ENCODE measurements around the gene SLC29A4. TPM values are rescaled to one million over a fixed set of nuclear protein-coding genes. Genes with fewer than 3 reads are reported as not detected.
"Not testable (repeated sequence)": the region's sequence is repeated elsewhere in the genome, so short reads cannot be mapped to it uniquely, and the experiment has no call there.

SLC29A4 gene
- total RNA-seq, 1 donor from 2014 or later = 3.2 TPM

- H3K4me1 ChIP-seq = no peaks in the 10 kb centered on the region
- H3K4me3 ChIP-seq = no peak overlapping the region
- H3K27ac ChIP-seq = no peak overlapping the region
- no peaks in the 10 kb centered on the region for H3K27me3 ChIP-seq
- H3K9me3 ChIP-seq = no peaks in the 10 kb centered on the region
- no peak for DNase-seq (ENCODE audit: low spot score in 2 of 2)
- no peak for TF ChIP-seq CTCF (IDR thresholded peaks at IDR 0.05)
- H3K36me3 ChIP-seq = no peaks in the 10 kb centered on the region
- intact Hi-C loops (cut with DNase I) = no loop called here
Observed at GRCh38 chr7:5266191-5267028, 16.3 kb upstream of the SLC29A4 start.

- DNase-seq (ENCODE audit: low spot score in 2 of 2); intact Hi-C loops (cut with DNase I); H3K27me3 ChIP-seq; H3K4me1 ChIP-seq; H3K27ac ChIP-seq; H3K9me3 ChIP-seq; H3K4me3 ChIP-seq; H3K36me3 ChIP-seq: not testable (repeated sequence)
Observed at GRCh38 chr7:5267829-5268228, 14.9 kb upstream of the SLC29A4 start.

GRCh38 chr7:5269992-5270657 lies 12.6 kb upstream of the SLC29A4 start:
- H3K27ac ChIP-seq; H3K36me3 ChIP-seq; H3K4me1 ChIP-seq; H3K27me3 ChIP-seq; intact Hi-C loops (cut with DNase I); H3K4me3 ChIP-seq; H3K9me3 ChIP-seq; DNase-seq (ENCODE audit: low spot score in 2 of 2): not testable (repeated sequence)

- H3K9me3 ChIP-seq = no peaks in the 10 kb centered on the region
- TF ChIP-seq CTCF (IDR thresholded peaks at IDR 0.05) = no peak
- H3K36me3 ChIP-seq = no peaks in the 10 kb centered on the region
- intact Hi-C loops (cut with DNase I) = no loop called here
- DNase-seq (ENCODE audit: low spot score in 2 of 2) = no peak
- no peaks in the 10 kb centered on the region for H3K27me3 ChIP-seq
- no peak overlapping the region for H3K27ac ChIP-seq
- no peaks in the 10 kb centered on the region for H3K4me1 ChIP-seq
- H3K4me3 ChIP-seq = no peak overlapping the region
Observed at GRCh38 chr7:5270788-5271187, 12.0 kb upstream of the SLC29A4 start.

- H3K4me1 ChIP-seq; H3K27ac ChIP-seq; H3K36me3 ChIP-seq; H3K27me3 ChIP-seq; H3K4me3 ChIP-seq; intact Hi-C loops (cut with DNase I); DNase-seq (ENCODE audit: low spot score in 2 of 2); H3K9me3 ChIP-seq: not testable (repeated sequence)
Observed at GRCh38 chr7:5273831-5274405, 8.8 kb upstream of the SLC29A4 start.

- TF ChIP-seq CTCF (IDR thresholded peaks at IDR 0.05) = no peak
- Histone ChIP-seq H3K4me3 (no peak overlapping the region), H3K36me3 (no peaks in the 10 kb centered on the region), H3K4me1 (no peaks in the 10 kb centered on the region), H3K27me3 (no peaks in the 10 kb centered on the region), H3K9me3 (no peaks in the 10 kb centered on the region), H3K27ac (no peak overlapping the region)
- no peak for DNase-seq (ENCODE audit: low spot score in 2 of 2)
- intact Hi-C loops (cut with DNase I) = no loop called here
Observed at GRCh38 chr7:5274441-5274840, 8.3 kb upstream of the SLC29A4 start.

- intact Hi-C loops (cut with DNase I); H3K9me3 ChIP-seq; H3K27me3 ChIP-seq; H3K36me3 ChIP-seq; H3K4me1 ChIP-seq; H3K4me3 ChIP-seq; H3K27ac ChIP-seq; DNase-seq (ENCODE audit: low spot score in 2 of 2): not testable (repeated sequence)
Observed at GRCh38 chr7:5274985-5275431, 7.7 kb upstream of the SLC29A4 start.

- not testable (repeated sequence) for H3K27ac ChIP-seq, H3K4me1 ChIP-seq, H3K9me3 ChIP-seq
Observed at GRCh38 chr7:5275510-5275909, 7.2 kb upstream of the SLC29A4 start.

GRCh38 chr7:5276123-5276522 lies 6.6 kb upstream of the SLC29A4 start:
- H3K4me1 ChIP-seq; H3K4me3 ChIP-seq; H3K36me3 ChIP-seq; intact Hi-C loops (cut with DNase I); H3K27me3 ChIP-seq; H3K9me3 ChIP-seq; H3K27ac ChIP-seq; DNase-seq (ENCODE audit: low spot score in 2 of 2): not testable (repeated sequence)

More at GRCh38 chr7:5275510-5275909, 7.2 kb upstream of the SLC29A4 start:
- H3K27me3 ChIP-seq; H3K36me3 ChIP-seq; H3K4me3 ChIP-seq; DNase-seq (ENCODE audit: low spot score in 2 of 2); intact Hi-C loops (cut with DNase I): not testable (repeated sequence)

Data from ascending aorta (tissue), 2 donors.